SKM-1 (cell line): ENCODE measurements around the gene HTT.

Experiments used
- DNase-seq: peaks from one replicate; lab custom pipeline; 2025; ENCODE audit not compliant: unreplicated experiment; lab: John Stamatoyannopoulos, UW

HTT gene

DNA sequence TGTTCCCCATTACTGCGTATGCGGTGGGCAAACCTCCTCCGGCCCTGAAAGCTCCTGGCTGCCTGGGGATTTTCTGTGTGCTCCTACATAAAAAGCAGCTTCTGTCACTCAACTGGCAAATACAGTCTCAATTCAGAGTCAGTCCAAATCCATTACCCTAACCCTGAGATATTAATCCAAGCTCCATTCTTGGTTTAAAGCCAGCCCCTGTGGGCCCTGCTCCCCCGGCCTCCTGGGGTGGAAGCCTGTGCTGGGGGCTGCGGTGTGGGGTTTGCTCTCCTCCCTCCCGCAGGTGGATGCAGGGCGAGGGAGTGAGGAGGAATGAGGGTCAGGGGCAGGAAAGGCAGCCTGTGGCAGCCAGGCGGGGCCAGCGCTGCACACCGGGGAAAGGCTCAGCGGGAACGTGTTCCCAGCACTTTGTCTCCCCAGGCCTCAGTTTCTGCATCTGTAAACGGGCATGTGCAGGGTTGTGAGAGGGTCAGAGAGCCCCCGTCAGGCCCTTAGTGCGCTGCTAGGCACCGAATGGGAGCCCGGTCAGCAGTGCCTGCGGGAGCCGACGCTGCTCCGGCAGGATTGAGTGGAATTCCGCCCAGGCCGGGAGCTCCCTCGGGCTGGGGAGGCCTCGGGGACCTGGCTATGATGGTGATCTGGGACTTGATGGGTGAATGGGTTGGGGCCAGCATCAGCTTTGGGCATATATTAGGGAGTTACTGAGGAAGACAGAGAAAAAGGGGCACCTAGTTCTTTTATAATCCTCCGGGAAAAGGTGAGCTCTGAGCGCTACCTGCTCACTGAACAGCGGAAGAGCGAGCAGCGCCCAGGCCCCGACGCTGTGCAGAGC is 212.1 kb downstream of the HTT start:
- no peak for DNase-seq

- no peak for DNase-seq
These were observed 212.9 kb downstream of the HTT start for GRCh38 chr4:3287271-3287971.

GRCh38 chr4:3287972-3288570 is 213.6 kb downstream of the HTT start:
- DNase-seq: no peak

GRCh38 chr4:3288571-3289094 is 214.2 kb downstream of the HTT start:
- DNase-seq: no peak

GRCh38 chr4:3290476-3290875 is 216.0 kb downstream of the HTT start:
- no peak for DNase-seq

- DNase-seq: no peak
These were observed 216.4 kb downstream of the HTT start for GRCh38 chr4:3290889-3291321.

DNA sequence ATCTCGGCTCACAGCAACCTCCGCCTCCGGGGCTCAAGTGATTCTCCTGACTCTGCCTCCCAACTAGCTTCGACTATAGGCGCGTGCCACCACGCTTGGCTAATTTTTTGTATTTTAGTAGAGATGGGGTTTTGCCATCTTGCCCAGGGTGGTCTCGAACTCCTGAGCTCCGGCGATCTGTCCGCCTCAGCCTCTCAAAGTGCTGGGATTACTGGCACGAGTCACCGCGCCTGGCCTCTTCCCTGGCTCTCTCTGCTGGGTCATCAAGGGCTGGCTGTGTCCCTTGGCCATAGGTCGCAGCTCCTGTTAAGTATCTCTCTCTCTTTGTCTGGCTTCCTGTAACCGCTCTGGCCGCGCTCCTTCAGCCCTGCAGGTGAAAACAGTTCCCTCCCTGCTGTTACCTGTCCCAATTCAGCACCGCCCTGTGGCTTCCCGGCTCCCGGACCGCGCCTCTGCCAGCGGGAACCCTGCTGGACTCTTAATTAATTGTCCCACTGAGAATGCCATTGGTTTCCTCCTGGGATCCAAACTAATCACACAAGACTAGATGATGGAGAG is 217.0 kb downstream of the HTT start:
- no peak for DNase-seq

DNA sequence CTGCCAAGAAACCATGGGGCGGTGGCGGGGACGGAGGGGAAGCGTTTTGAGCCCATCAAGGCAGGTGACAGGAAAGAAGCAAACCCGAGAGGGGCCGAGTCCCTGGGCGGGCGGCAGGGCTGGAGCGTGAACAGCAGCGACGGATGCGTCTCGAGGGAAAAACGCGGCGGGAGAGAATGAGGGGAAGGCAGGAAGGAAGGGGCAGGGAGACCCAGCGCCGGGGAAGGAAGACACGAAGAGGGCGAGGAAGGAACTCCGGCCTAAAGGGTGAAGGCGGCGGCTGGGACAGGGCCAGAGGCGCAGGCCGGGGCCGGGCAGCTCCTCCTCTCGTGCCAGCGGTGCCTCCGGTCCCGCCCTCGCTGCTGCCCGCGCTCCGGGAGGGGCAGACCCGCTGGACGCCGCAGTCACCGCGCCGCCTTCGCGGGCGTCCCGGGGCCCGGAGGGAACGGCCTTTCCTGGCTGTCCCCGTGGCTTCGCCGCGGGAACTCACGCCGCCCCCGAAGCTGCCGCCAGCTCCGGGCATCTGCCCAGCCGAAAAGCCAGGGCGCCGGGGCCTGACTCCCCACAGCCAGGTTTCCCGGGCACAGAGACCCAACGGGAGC is 217.6 kb downstream of the HTT start:
- no peak for DNase-seq

- DNase-seq: peak; percentile 87
These were observed 218.3 kb downstream of the HTT start, which contains the start of gene RGS12 for GRCh38 chr4:3292571-3293400. RGS12 (plus strand) TSS chr4:3293021; CDS start chr4:3316171, 23,150 bp downstream.
